H54 (cell line): ENCODE data around the gene PRORP.
A peak's percentile ranks its signal among the peaks of the same experiment; 100 is the strongest.

Experiments used
- DNase-seq: peaks from one replicate; pipeline ENCODE4 v3.0.0; 2011; ENCODE audit warnings: low spot score, mixed read lengths; ENCODE audit not compliant: insufficient read length
- FAIRE-seq: peaks from 3 replicates; lab custom pipeline; 2011; peaks lifted over from hg19 to GRCh38; lab: Jason Lieb, UNC
- POLR2A ChIP-seq: IDR thresholded peaks from 2 replicates; pipeline ENCODE4 v1.6.1; 2011; ENCODE audit warnings: low read depth, mild to moderate bottlenecking, low read length

PRORP gene

DNA sequence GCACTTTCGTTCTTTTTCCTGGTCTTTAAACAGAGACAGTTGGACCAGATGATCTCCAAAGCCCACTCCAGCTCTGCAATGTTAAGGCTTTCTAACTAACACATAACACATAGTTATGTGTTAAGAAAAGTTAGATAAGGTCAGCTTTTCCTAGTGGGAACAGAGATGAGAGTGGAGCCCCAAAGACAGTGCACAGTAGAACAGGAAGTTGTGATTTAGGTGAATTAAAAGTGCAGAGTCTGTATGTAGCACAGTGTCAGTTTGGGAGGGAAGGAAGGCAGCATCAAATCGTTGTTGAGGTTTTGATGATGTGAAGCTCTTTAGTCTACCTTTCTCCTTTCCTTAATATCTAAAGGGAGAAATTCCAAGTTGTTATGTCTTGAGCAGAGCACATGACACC is 31.7 kb downstream of the PRORP start:
- no peak for TF ChIP-seq POLR2A
- DNase-seq (no peak), FAIRE-seq (peak; percentile 30)

DNA sequence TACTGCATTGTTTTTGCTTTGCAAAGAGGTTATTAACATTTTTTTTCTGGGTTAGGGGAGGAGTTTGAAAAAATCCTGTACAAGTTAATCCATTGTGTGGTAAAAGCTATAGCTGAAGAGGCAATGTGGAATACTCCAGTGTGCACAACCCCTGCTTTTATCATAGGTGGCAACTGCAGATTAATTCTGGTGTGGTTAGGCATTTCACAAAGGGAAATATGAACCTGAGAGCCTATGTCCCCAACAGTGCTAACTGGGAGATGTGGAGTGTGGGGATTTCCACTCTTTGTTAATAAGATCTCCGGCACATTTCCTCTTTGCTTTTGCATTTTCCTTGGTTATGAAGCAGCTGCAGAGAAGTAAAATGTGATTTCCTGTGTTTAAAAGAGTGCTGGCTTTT is 33.6 kb downstream of the PRORP start:
- DNase-seq (no peak), FAIRE-seq (peak; percentile 90)
- no peak for TF ChIP-seq POLR2A

DNA sequence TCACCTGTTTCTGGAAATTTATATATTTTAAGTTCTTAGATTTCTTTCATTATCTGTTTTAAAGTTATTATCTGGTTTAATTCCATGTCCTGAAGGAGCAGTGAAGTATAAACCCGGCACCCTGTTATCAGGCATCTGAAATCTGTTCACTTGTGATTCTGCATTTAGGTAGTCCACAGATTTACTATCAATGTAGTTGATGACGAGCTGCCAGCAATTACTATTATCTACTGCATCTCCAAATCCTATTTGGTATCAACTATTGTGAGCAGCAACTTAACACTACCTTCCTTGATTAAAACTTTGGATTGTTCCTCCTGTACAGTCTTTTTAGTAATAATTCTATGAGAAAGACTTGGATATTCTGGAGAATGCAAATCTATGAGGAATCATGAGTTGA is 36.1 kb downstream of the PRORP start:
- no peak for DNase-seq
- FAIRE-seq, result no peak
- TF ChIP-seq POLR2A, result no peak

GRCh38 chr14:35158951-35159653 is 36.8 kb downstream of the PRORP start:
- DNase-seq, result no peak
- FAIRE-seq, result no peak
- no peak for TF ChIP-seq POLR2A

DNA sequence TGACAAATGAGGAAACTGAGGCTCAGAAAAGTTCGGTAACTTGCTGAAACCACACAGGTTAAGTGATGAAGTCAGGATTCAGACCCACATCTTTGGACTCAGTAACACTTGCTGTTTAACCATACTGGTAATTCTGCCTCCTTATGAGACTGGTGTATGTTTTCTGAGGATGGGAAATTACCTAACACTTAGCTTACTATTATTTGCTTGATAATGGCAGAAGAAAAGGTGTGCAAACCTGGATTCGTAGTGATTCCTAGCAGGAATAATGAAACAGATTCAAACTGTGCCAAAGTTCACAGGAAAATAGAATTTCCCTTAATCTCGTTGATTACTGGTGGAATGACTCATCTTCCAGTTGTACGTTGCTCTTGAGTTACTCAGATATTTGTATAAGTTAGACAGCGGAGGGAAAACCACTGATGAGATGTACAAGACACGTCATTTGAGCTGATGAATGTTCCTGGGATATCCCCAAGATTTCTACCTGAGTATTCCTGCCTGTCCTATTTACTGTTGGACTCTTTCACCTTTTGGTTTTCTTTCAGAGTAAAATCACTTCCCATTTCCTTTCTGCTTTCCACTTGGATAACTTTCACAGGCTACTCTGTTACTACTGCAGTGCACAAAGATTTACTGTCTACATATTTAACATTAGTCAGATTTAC is 37.5 kb downstream of the PRORP start:
- FAIRE-seq, result peak; percentile 99

GRCh38 chr14:35161231-35161630 is 38.9 kb downstream of the PRORP start:
- DNase-seq (no peak), FAIRE-seq (peak; percentile 33)
- TF ChIP-seq POLR2A, result no peak

More for the DNA sequence above, 37.5 kb downstream of the PRORP start:
- peak; percentile 71 for DNase-seq
- no peak for TF ChIP-seq POLR2A

DNA sequence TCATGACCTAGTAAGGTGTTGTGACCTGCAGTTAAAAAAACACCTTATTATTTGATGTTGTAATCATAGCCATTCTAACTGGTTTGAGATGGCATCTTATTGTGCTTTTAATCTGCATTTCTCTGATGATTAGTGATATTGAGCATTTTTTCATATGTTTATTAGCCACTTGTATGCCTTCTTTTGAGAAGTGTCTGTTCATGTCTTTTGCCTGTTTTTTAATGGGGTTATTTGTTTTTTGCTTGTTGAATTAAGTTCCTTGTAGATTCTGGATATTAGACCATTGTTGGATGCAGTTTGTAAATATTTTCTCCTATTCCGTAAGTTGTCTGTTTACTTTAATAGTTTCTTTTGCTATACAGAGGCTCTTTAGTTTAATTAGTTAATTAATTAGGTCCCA is 41.0 kb downstream of the PRORP start:
- DNase-seq, result no peak
- FAIRE-seq, result peak; percentile 30
- no peak for TF ChIP-seq POLR2A

DNA sequence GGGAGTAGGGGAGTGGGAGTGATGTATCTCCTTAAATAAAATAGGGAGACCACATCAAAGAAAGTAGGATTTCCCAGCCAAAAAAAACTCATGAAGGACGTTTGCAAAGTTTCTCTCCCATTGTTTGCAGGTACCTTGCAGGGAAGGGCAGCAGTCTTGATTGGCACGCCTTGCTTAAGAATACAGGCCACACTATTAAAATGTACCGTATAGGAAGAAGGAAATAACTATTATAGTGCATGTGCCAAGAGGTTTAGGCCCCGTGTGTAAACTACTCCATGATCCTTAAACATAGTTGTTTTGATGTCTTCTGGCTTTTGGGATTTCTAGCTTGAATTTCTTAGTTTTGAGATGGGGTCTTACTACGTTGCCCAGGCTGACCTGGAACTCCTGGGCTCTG is 42.5 kb downstream of the PRORP start:
- no peak for DNase-seq
- no peak for TF ChIP-seq POLR2A
- FAIRE-seq, result no peak

DNA sequence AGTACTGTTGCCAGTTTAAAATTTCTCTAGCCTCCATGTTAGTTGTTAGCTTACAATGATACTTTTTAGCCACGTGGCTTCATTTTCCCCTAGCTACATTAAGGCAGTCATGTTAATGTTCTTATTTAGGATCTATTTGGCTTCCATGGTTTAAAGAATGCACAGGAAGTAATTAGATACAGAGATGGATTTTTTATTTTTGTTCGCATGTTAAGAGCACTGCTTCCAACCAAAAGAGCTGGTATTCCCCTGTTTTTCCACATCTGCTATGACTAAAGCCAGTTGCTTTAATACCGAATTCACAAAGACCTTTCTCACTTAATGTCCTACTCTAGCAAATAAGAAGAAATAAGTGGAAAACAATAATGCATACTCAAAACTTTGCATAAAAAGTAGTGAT is 45.1 kb downstream of the PRORP start:
- DNase-seq (no peak), FAIRE-seq (no peak)
- TF ChIP-seq POLR2A, result no peak
